Measurements from ENCODE around the gene NHLH1.
A peak's percentile ranks its signal among the peaks of the same experiment; 100 is the strongest.

Gene NHLH1

GRCh38 chr1:160412028-160412362 lies 45.1 kb downstream of the NHLH1 start:
- no peak overlapping the region for H3K14ac ChIP-seq (ENCODE audit: low read length)
- peaks cover 12% of the 10 kb centered on the region for H3K79me1 ChIP-seq (ENCODE audit: low read length)
- no peak overlapping the region for H3K23ac ChIP-seq (ENCODE audit: low read length)
- no peak overlapping the region for H3K4me3 ChIP-seq (ENCODE audit: low read depth, low read length)
- no peak overlapping the region for H4K8ac ChIP-seq (ENCODE audit: low read depth, low read length)
- peaks cover 6 to 8% of the 10 kb centered on the region in 2 experiments for H3K36me3 ChIP-seq (ENCODE audit: control insufficient read depth in 1 of 2, insufficient read depth in 2 of 2, low read length in 2 of 2)
- H2AFZ ChIP-seq (ENCODE audit: insufficient read depth, low read length, poor library complexity), result no peak overlapping the region
- H4K91ac ChIP-seq (ENCODE audit: low read depth, low read length), result no peak overlapping the region
- no peak overlapping the region for H2BK120ac ChIP-seq (ENCODE audit: insufficient read depth, low read length, poor library complexity)
- peaks cover 5% of the 10 kb centered on the region for H3K79me2 ChIP-seq (ENCODE audit: control insufficient read depth, insufficient read depth, low read length, poor library complexity)
- H3K9me3 ChIP-seq (ENCODE audit: insufficient read depth, low read depth, low read length), result no peaks in the 10 kb centered on the region
- H2BK12ac ChIP-seq (ENCODE audit: low read length), result no peak overlapping the region
- no peak overlapping the region for H2BK5ac ChIP-seq (ENCODE audit: low read depth, low read length, poor library complexity)
- no CpG with 5 or more reads among the region's 3 CpGs for WGBS (ENCODE audit: extremely low coverage, insufficient coverage, insufficient read length)
- no peak overlapping the region for H4K12ac ChIP-seq (ENCODE audit: low read depth, low read length)
- H3K18ac ChIP-seq (ENCODE audit: low read length), result no peak overlapping the region
- no peak overlapping the region for H2AK5ac ChIP-seq (ENCODE audit: low read length)
- DNase-seq, result no peak
- H3K27me3 ChIP-seq (ENCODE audit: insufficient read depth, low read length), result no peaks in the 10 kb centered on the region
- no peak overlapping the region for H3K4ac ChIP-seq (ENCODE audit: low read depth, low read length)
- no peak overlapping the region for H3K9ac ChIP-seq (ENCODE audit: low read length)
- no peak overlapping the region for H3K4me2 ChIP-seq (ENCODE audit: low read length)
- no peak overlapping the region for H3K27ac ChIP-seq (ENCODE audit: low read depth, low read length)
- peaks cover 29 to 37% of the 10 kb centered on the region in 2 experiments for H3K4me1 ChIP-seq (ENCODE audit: control insufficient read depth in 1 of 2, insufficient read depth in 2 of 2, low read length in 2 of 2)

- no peak for DNase-seq
- H3K27ac ChIP-seq (ENCODE audit: low read depth, low read length), result no peak overlapping the region
Measured at GRCh38 chr1:160413716-160414115, 46.8 kb downstream of the NHLH1 start.

GRCh38 chr1:160414881-160415280 lies 48.0 kb downstream of the NHLH1 start:
- Histone ChIP-seq H4K12ac (ENCODE audit: low read depth, low read length) (no peak overlapping the region), H3K4ac (ENCODE audit: low read depth, low read length) (no peak overlapping the region), H3K4me1 (ENCODE audit: control insufficient read depth in 1 of 2, insufficient read depth in 2 of 2, low read length in 2 of 2) (peaks cover 6 to 11% of the 10 kb centered on the region in 2 experiments), H3K18ac (ENCODE audit: low read length) (no peak overlapping the region), H3K4me2 (ENCODE audit: low read length) (no peak overlapping the region), H4K91ac (ENCODE audit: low read depth, low read length) (no peak overlapping the region), H3K14ac (ENCODE audit: low read length) (no peak overlapping the region), H2AK5ac (ENCODE audit: low read length) (no peak overlapping the region), H2BK5ac (ENCODE audit: low read depth, low read length, poor library complexity) (no peak overlapping the region), H2BK12ac (ENCODE audit: low read length) (no peak overlapping the region), H3K27ac (ENCODE audit: low read depth, low read length) (no peak overlapping the region), H3K4me3 (ENCODE audit: low read depth, low read length) (no peak overlapping the region), H2BK120ac (ENCODE audit: insufficient read depth, low read length, poor library complexity) (no peak overlapping the region), H3K23ac (ENCODE audit: low read length) (no peak overlapping the region), H3K79me1 (ENCODE audit: low read length) (no peaks in the 10 kb centered on the region), H3K27me3 (ENCODE audit: insufficient read depth, low read length) (no peaks in the 10 kb centered on the region), H3K9ac (ENCODE audit: low read length) (no peak overlapping the region), H3K9me3 (ENCODE audit: insufficient read depth, low read depth, low read length) (no peaks in the 10 kb centered on the region), H4K8ac (ENCODE audit: low read depth, low read length) (no peak overlapping the region), H3K36me3 (ENCODE audit: control insufficient read depth in 1 of 2, insufficient read depth in 2 of 2, low read length in 2 of 2) (peaks cover 22 to 27% of the 10 kb centered on the region in 2 experiments), H2AFZ (ENCODE audit: insufficient read depth, low read length, poor library complexity) (no peak overlapping the region), H3K79me2 (ENCODE audit: control insufficient read depth, insufficient read depth, low read length, poor library complexity) (no peaks in the 10 kb centered on the region)
- peak in 1 of 2 donors; percentile 51 for DNase-seq
- WGBS (ENCODE audit: extremely low coverage, insufficient coverage, insufficient read length), result no CpG with 5 or more reads among the region's 2 CpGs

More at GRCh38 chr1:160413716-160414115, 46.8 kb downstream of the NHLH1 start:
- Histone ChIP-seq H3K27me3 (ENCODE audit: insufficient read depth, low read length) (no peaks in the 10 kb centered on the region), H2AK5ac (ENCODE audit: low read length) (no peak overlapping the region), H3K79me1 (ENCODE audit: low read length) (peaks cover 2% of the 10 kb centered on the region), H2AFZ (ENCODE audit: insufficient read depth, low read length, poor library complexity) (no peak overlapping the region), H4K91ac (ENCODE audit: low read depth, low read length) (no peak overlapping the region), H3K4me3 (ENCODE audit: low read depth, low read length) (no peak overlapping the region), H2BK5ac (ENCODE audit: low read depth, low read length, poor library complexity) (no peak overlapping the region), H4K8ac (ENCODE audit: low read depth, low read length) (no peak overlapping the region), H3K4ac (ENCODE audit: low read depth, low read length) (no peak overlapping the region), H3K23ac (ENCODE audit: low read length) (no peak overlapping the region), H2BK120ac (ENCODE audit: insufficient read depth, low read length, poor library complexity) (no peak overlapping the region), H4K12ac (ENCODE audit: low read depth, low read length) (no peak overlapping the region), H3K14ac (ENCODE audit: low read length) (no peak overlapping the region), H3K79me2 (ENCODE audit: control insufficient read depth, insufficient read depth, low read length, poor library complexity) (no peaks in the 10 kb centered on the region), H2BK12ac (ENCODE audit: low read length) (no peak overlapping the region), H3K18ac (ENCODE audit: low read length) (no peak overlapping the region), H3K4me2 (ENCODE audit: low read length) (no peak overlapping the region), H3K9ac (ENCODE audit: low read length) (no peak overlapping the region), H3K36me3 (ENCODE audit: control insufficient read depth in 1 of 2, insufficient read depth in 2 of 2, low read length in 2 of 2) (peaks cover 15 to 18% of the 10 kb centered on the region in 2 experiments), H3K4me1 (ENCODE audit: control insufficient read depth in 1 of 2, insufficient read depth in 2 of 2, low read length in 2 of 2) (peaks cover 11 to 20% of the 10 kb centered on the region in 2 experiments), H3K9me3 (ENCODE audit: insufficient read depth, low read depth, low read length) (no peaks in the 10 kb centered on the region)
- no CpG with 5 or more reads among the region's 3 CpGs for WGBS (ENCODE audit: extremely low coverage, insufficient coverage, insufficient read length)

GRCh38 chr1:160415696-160416290 lies 48.9 kb downstream of the NHLH1 start:
- no CpG with 5 or more reads among the region's 29 CpGs for WGBS (ENCODE audit: extremely low coverage, insufficient coverage, insufficient read length)
- Histone ChIP-seq H4K8ac (ENCODE audit: low read depth, low read length) (no peak overlapping the region), H4K91ac (ENCODE audit: low read depth, low read length) (no peak overlapping the region), H3K9me3 (ENCODE audit: insufficient read depth, low read depth, low read length) (no peaks in the 10 kb centered on the region), H3K27ac (ENCODE audit: low read depth, low read length) (no peak overlapping the region), H3K79me1 (ENCODE audit: low read length) (no peaks in the 10 kb centered on the region), H3K4me2 (ENCODE audit: low read length) (no peak overlapping the region), H3K23ac (ENCODE audit: low read length) (no peak overlapping the region), H2AK5ac (ENCODE audit: low read length) (no peak overlapping the region), H3K27me3 (ENCODE audit: insufficient read depth, low read length) (no peaks in the 10 kb centered on the region), H3K18ac (ENCODE audit: low read length) (no peak overlapping the region), H2BK5ac (ENCODE audit: low read depth, low read length, poor library complexity) (no peak overlapping the region), H3K4me1 (ENCODE audit: control insufficient read depth in 1 of 2, insufficient read depth in 2 of 2, low read length in 2 of 2) (peaks cover 0 to 2% of the 10 kb centered on the region in 2 experiments), H2AFZ (ENCODE audit: insufficient read depth, low read length, poor library complexity) (no peak overlapping the region), H4K12ac (ENCODE audit: low read depth, low read length) (no peak overlapping the region), H3K9ac (ENCODE audit: low read length) (no peak overlapping the region), H3K4ac (ENCODE audit: low read depth, low read length) (no peak overlapping the region), H3K79me2 (ENCODE audit: control insufficient read depth, insufficient read depth, low read length, poor library complexity) (no peaks in the 10 kb centered on the region), H3K14ac (ENCODE audit: low read length) (no peak overlapping the region), H3K4me3 (ENCODE audit: low read depth, low read length) (no peak overlapping the region), H2BK12ac (ENCODE audit: low read length) (no peak overlapping the region), H2BK120ac (ENCODE audit: insufficient read depth, low read length, poor library complexity) (no peak overlapping the region), H3K36me3 (ENCODE audit: control insufficient read depth in 1 of 2, insufficient read depth in 2 of 2, low read length in 2 of 2) (peaks cover 27 to 36% of the 10 kb centered on the region in 2 experiments)
- no peak for DNase-seq
